HTERT RPE-1 (cell line): ENCODE measurements around the gene GLRA3.
"Not testable (repeated sequence)": the region's sequence is repeated elsewhere in the genome, so short reads cannot be mapped to it uniquely, and the experiment has no call there.

Experiments
- in situ Hi-C: fragments of 300-500 bp; cut with MboI; formaldehyde crosslinking; loops from 4 replicates; pipeline ENCODE4 v1.14.3; 2020; ENCODE audit warnings: low sequenced_read_pairs

GLRA3 gene

GRCh38 chr4:174716986-174717770, 111.9 kb downstream of the GLRA3 start:
- in situ Hi-C loops: no loop called here

GRCh38 chr4:174714393-174715211, 114.4 kb downstream of the GLRA3 start:
- in situ Hi-C loops: no loop called here

- in situ Hi-C loops: no loop called here
Observed at GRCh38 chr4:174713821-174714220, 115.2 kb downstream of the GLRA3 start.

- in situ Hi-C loops: no loop called here
Observed at GRCh38 chr4:174713181-174713580, 115.9 kb downstream of the GLRA3 start.

- in situ Hi-C loops: no loop called here
Observed at GRCh38 chr4:174709526-174709925, 119.5 kb downstream of the GLRA3 start.

GRCh38 chr4:174708381-174708780, 120.7 kb downstream of the GLRA3 start:
- in situ Hi-C loops: no loop called here

GRCh38 chr4:174707902-174708301, 121.1 kb downstream of the GLRA3 start:
- in situ Hi-C loops: no loop called here

GRCh38 chr4:174707051-174707676, 121.9 kb downstream of the GLRA3 start:
- in situ Hi-C loops: no loop called here

- in situ Hi-C loops: no loop called here
Observed at GRCh38 chr4:174702979-174703478, 126.0 kb downstream of the GLRA3 start.

GRCh38 chr4:174699654-174700053, 129.4 kb downstream of the GLRA3 start:
- in situ Hi-C loops: no loop called here

GRCh38 chr4:174697896-174698295, 131.2 kb downstream of the GLRA3 start:
- in situ Hi-C loops: no loop called here

- in situ Hi-C loops: no loop called here
Observed at GRCh38 chr4:174697202-174697601, 131.8 kb downstream of the GLRA3 start.

GRCh38 chr4:174696657-174697056, 132.4 kb downstream of the GLRA3 start:
- in situ Hi-C loops: no loop called here

- in situ Hi-C loops: not testable (repeated sequence)
Observed at GRCh38 chr4:174691876-174692275, 137.2 kb downstream of the GLRA3 start.

- in situ Hi-C loops: no loop called here
Observed at GRCh38 chr4:174690665-174691064, 138.4 kb downstream of the GLRA3 start.

GRCh38 chr4:174689618-174690017, 139.4 kb downstream of the GLRA3 start:
- in situ Hi-C loops: no loop called here

GRCh38 chr4:174686826-174687225, 142.2 kb downstream of the GLRA3 start:
- in situ Hi-C loops: no loop called here

- in situ Hi-C loops: no loop called here
Observed at GRCh38 chr4:174681723-174682300, 147.2 kb downstream of the GLRA3 start.

GRCh38 chr4:174674305-174674840, 154.7 kb downstream of the GLRA3 start:
- in situ Hi-C loops: no loop called here

- in situ Hi-C loops: no loop called here
Observed at GRCh38 chr4:174673865-174674264, 155.2 kb downstream of the GLRA3 start.

GRCh38 chr4:174672276-174672675, 156.8 kb downstream of the GLRA3 start:
- in situ Hi-C loops: no loop called here
